GM12878 (cell line): ENCODE data around the gene TBX10. TPM values are rescaled to one million over a fixed set of nuclear protein-coding genes. Genes with fewer than 3 reads are reported as not detected.
A peak's percentile ranks its signal among the peaks of the same experiment; 100 is the strongest.

Source experiments
- ATAC-seq: fragments of 200-7000 bp; cut with Tn5 transposase; 3 replicates; pipeline ENCODE4 v1.9.1; 2020; ENCODE audit warnings: mild to moderate bottlenecking, moderate library complexity
- BruUV-seq: library from RNA; stranded (reverse); fragments of 400-500 nt; replicated peaks from 2 replicates; lab custom pipeline; 2021; lab: Mats Ljungman, UMichigan
- CTCF ChIA-PET: fragments of 300-600 bp; sonication (Branson Sonifier 250); formaldehyde crosslinking; extraction: SDS; loops from one replicate; lab custom pipeline; 2021; ENCODE audit warnings: inconsistent platforms; lab: Yijun Ruan, JAX
- POLR2A ChIA-PET: fragments of 350-600 bp; formaldehyde crosslinking; extraction: SDS; loops from one replicate; lab custom pipeline; 2021; ENCODE audit warnings: inconsistent platforms; lab: Charles Lee
- RAD21 ChIA-PET: fragments of 300-600 bp; sonication (Branson Sonifier 250); formaldehyde crosslinking; loops from one replicate; lab custom pipeline; 2023; ENCODE audit warnings: antibody characterized with exemption; ENCODE audit not compliant: unreplicated experiment; lab: Charles Lee
- SMC1A ChIA-PET: fragments of 300-600 bp; sonication (Branson Sonifier 250); formaldehyde crosslinking; loops from one replicate; lab custom pipeline; 2023; ENCODE audit not compliant: unreplicated experiment, uncharacterized antibody; lab: Charles Lee
- DNase-seq: peaks from one replicate; pipeline ENCODE4 v3.0.0-alpha.2; 2011; ENCODE audit warnings: low read depth, low spot score
- FAIRE-seq: peaks from 3 replicates; lab custom pipeline; 2011; peaks lifted over from hg19 to GRCh38; lab: Jason Lieb, UNC
- H2AFZ ChIP-seq: 2 replicates; pipeline ENCODE4 v1.6.0; 2011; ENCODE audit warnings: low read depth, low read length, control low read depth; ENCODE audit not compliant: control insufficient read depth
- H3K27ac ChIP-seq: 2 replicates; pipeline ENCODE4 v1.5.1; 2011; ENCODE audit warnings: control low read depth; ENCODE audit not compliant: control insufficient read depth, insufficient read depth
- H3K27me3 ChIP-seq, 2 experiments: replicated peaks in 1 of 2; 2 replicates each; pipeline versions ENCODE4 v1.6.0 to v1.6.1; 2011; ENCODE audit warnings: low read length in 1 of 2; ENCODE audit not compliant: control insufficient read depth in 2 of 2, insufficient read depth in 2 of 2
- H3K36me3 ChIP-seq, 2 experiments: 2 replicates each; pipeline ENCODE4 v1.5.1; 2011; ENCODE audit warnings: low read length in 1 of 2; ENCODE audit not compliant: control insufficient read depth in 2 of 2, insufficient read depth in 2 of 2
- H3K4me1 ChIP-seq: 2 replicates; pipeline ENCODE4 v1.6.1; 2011; ENCODE audit warnings: mild to moderate bottlenecking, low read length, moderate library complexity, mixed read lengths; ENCODE audit not compliant: control insufficient read depth, insufficient read depth
- H3K4me2 ChIP-seq: 2 replicates; pipeline ENCODE4 v1.6.0; 2011; ENCODE audit warnings: control low read depth; ENCODE audit not compliant: control insufficient read depth, insufficient read depth
- H3K4me3 ChIP-seq: fragments of 200-600 bp; sonication (generic); 2 replicates; pipeline ENCODE4 v1.5.1; 2016
- H3K79me2 ChIP-seq: 2 replicates; pipeline ENCODE4 v1.6.0; 2011; ENCODE audit warnings: low read length; ENCODE audit not compliant: control insufficient read depth, insufficient read depth
- H3K9ac ChIP-seq: 2 replicates; pipeline ENCODE4 v1.8.0; 2011; ENCODE audit warnings: low read length, control low read depth, mixed read lengths; ENCODE audit not compliant: control insufficient read depth, insufficient read depth
- H3K9me3 ChIP-seq: replicated peaks from 3 replicates; pipeline ENCODE4 v1.5.1; 2011; ENCODE audit warnings: mild to moderate bottlenecking, low read length; ENCODE audit not compliant: control insufficient read depth, insufficient read depth
- H4K20me1 ChIP-seq: 2 replicates; pipeline ENCODE4 v1.6.0; 2011; ENCODE audit not compliant: control insufficient read depth, insufficient read depth
- ATF2 ChIP-seq: IDR thresholded peaks from 2 replicates; pipeline ENCODE4 v1.6.1; 2012; ENCODE audit warnings: low read length, inconsistent platforms
- ATF7 ChIP-seq: fragments of 450-650 bp; IDR thresholded peaks from 2 replicates; pipeline ENCODE4 v1.6.1; 2016; ENCODE audit warnings: low read depth, mild to moderate bottlenecking
- BHLHE40 ChIP-seq, 2 experiments: fragments of 450-650 bp in 1 of 2; IDR thresholded peaks; 2 replicates each; pipeline ENCODE4 v1.6.1; 2011 to 2017; ENCODE audit warnings: low read depth in 2 of 2, borderline replicate concordance in 1 of 2, improper control_type of control experiment in 1 of 2, low read length in 1 of 2, mild to moderate bottlenecking in 1 of 2
- BRCA1 ChIP-seq: IDR thresholded peaks from 2 replicates; pipeline ENCODE4 v1.6.1; 2011; ENCODE audit warnings: low read depth, low read length, improper control_type of control experiment
- CHD4 ChIP-seq: fragments of 200-600 bp; sonication (generic); IDR thresholded peaks from 2 replicates; pipeline ENCODE4 v1.6.1; 2016; ENCODE audit warnings: mild to moderate bottlenecking
- CTCF ChIP-seq, 3 experiments: IDR thresholded peaks in 2 of 3; conservative IDR thresholded peaks in 1 of 3; 2 replicates each; pipeline ENCODE4 v1.5.1; 2011; ENCODE audit warnings: low read depth in 3 of 3, low read length in 3 of 3, mild to moderate bottlenecking in 3 of 3, control low read depth in 2 of 3, moderate library complexity in 2 of 3, inconsistent platforms in 1 of 3, mixed read lengths in 1 of 3; ENCODE audit not compliant: control insufficient read depth in 2 of 3, insufficient read depth in 1 of 3; ENCODE audit errors: extremely low read depth in 1 of 3
- IRF4 ChIP-seq: IDR thresholded peaks from 2 replicates; pipeline ENCODE4 v1.6.1; 2011; ENCODE audit warnings: low read depth, low read length
- MTA2 ChIP-seq: fragments of 450-650 bp; IDR thresholded peaks from 2 replicates; pipeline ENCODE4 v1.6.1; 2016; ENCODE audit warnings: low read depth, mild to moderate bottlenecking, moderate library complexity
- NFXL1 ChIP-seq: fragments of 450-650 bp; IDR thresholded peaks from 2 replicates; pipeline ENCODE4 v1.6.1; 2017; ENCODE audit warnings: antibody characterized with exemption, mild to moderate bottlenecking, borderline replicate concordance
- PAX8 ChIP-seq: fragments of 450-650 bp; IDR thresholded peaks from 2 replicates; pipeline ENCODE4 v1.6.1; 2017; ENCODE audit warnings: mild to moderate bottlenecking, moderate library complexity
- RAD21 ChIP-seq: IDR thresholded peaks from 2 replicates; pipeline ENCODE4 v1.6.1; 2011; ENCODE audit warnings: mild to moderate bottlenecking, low read depth, low read length, moderate library complexity; ENCODE audit not compliant: insufficient read depth
- RUNX3 ChIP-seq: IDR thresholded peaks from 2 replicates; pipeline ENCODE4 v1.6.1; 2012; ENCODE audit warnings: low read length, inconsistent platforms
- SMC3 ChIP-seq: IDR thresholded peaks from 2 replicates; pipeline ENCODE4 v1.6.1; 2011; ENCODE audit warnings: low read length, improper control_type of control experiment, borderline replicate concordance
- SRF ChIP-seq, 2 experiments: IDR thresholded peaks; 2 replicates each; pipeline ENCODE4 v1.6.1; 2011; ENCODE audit warnings: low read depth in 2 of 2, low read length in 2 of 2, mild to moderate bottlenecking in 1 of 2, moderate library complexity in 1 of 2
- ZNF24 ChIP-seq: fragments of 450-650 bp; IDR thresholded peaks from 2 replicates; pipeline ENCODE4 v1.6.1; 2017; ENCODE audit warnings: antibody characterized with exemption, mild to moderate bottlenecking
- ZSCAN29 ChIP-seq: fragments of 450-650 bp; IDR thresholded peaks from 2 replicates; pipeline ENCODE4 v1.6.1; 2017; ENCODE audit warnings: mild to moderate bottlenecking, moderate library complexity
- WGBS: methylation state at CpG from one replicate; pipeline ENCODE4 v1.1.6; 2016; ENCODE audit warnings: low lambda C conversion rate; ENCODE audit not compliant: insufficient replicate concordance, insufficient coverage; ENCODE audit errors: missing lambda C conversion rate; 5-methylcytosine and 5-hydroxymethylcytosine counted together
- in situ Hi-C: fragments of 300-500 bp; cut with MboI; formaldehyde crosslinking; loops from 9 replicates; pipeline ENCODE4 v1.14.3; 2018; ENCODE audit warnings: mixed read lengths
- intact Hi-C: fragments of 100-400 bp; cut with micrococcal nuclease; formaldehyde crosslinking; loops from one replicate; pipeline ENCODE4 v1.14.2; 2022; ENCODE audit not compliant: unreplicated experiment
- polyA plus RNA-seq, 11 experiments: library from polyadenylated mRNA; depleted of rRNA in 4 of 11; unstranded in 6 of 11; stranded (reverse) in 5 of 11; fragments of >200 nt; fragmentation: Nextera tagmentation in 4 of 11; fragmentation: Illumina TruSeq in 1 of 11; extraction: Ambion mirVana in 4 of 11; extraction: Trizol in 1 of 11; gene quantifications; 1 replicate in 1 of 11; 2 replicates in 10 of 11; pipeline versions ENCODE4 v1.2.1 to v1.2.3, GENCODE V29; 2011 to 2016; ENCODE audit warnings: inconsistent platforms in 2 of 11, missing spikeins in 2 of 11, low read depth in 1 of 11
- total RNA-seq, 4 experiments: library from RNA; depleted of rRNA in 3 of 4; stranded (reverse); fragments of >200 nt in 3 of 4; fragmentation: Illumina TruSeq in 1 of 4; extraction: Trizol in 1 of 4; gene quantifications; 2 replicates each; pipeline versions ENCODE4 v1.2.1 to v1.2.3, GENCODE V29; 2013 to 2021

The TBX10 gene
- total and polyA plus RNA-seq, 10 of the 15 experiments (the other 5 are each of a cell fraction or from before 2014, with no cell fraction given): 0.10 to 0.44 (median 0.20) TPM; not detected in 4

GRCh38 chr11:67645521-67646461 is 6.2 kb upstream of the TBX10 start:
- intact Hi-C loops: no loop called here
- Histone ChIP-seq H3K79me2 (no peaks in the 10 kb centered on the region), H3K4me3 (no peak overlapping the region), H3K4me2 (peak overlapping the region; percentile 58), H3K36me3 (no peaks in the 10 kb centered on the region), H2AFZ (peak overlapping the region; percentile 41; the same call in 1 of the 2 replicates), H3K27ac (peak overlapping the region; percentile 50), H4K20me1 (no peaks in the 10 kb centered on the region), H3K9ac (no peak overlapping the region), H3K27me3 (no peaks in the 10 kb centered on the region), H3K9me3 (peaks cover 3% of the 10 kb centered on the region; the same call in 2 of the 3 replicates), H3K4me1 (peaks cover 61% of the 10 kb centered on the region)
- WGBS: 57% methylated on average over 23 of the region's 24 CpGs
- no TSS peak for BruUV-seq
- ChIA-PET SMC1A (interaction anchor here (1.3 to 6.2 kb wide), 6 partner anchors 10 to 87 kb away, joined by 3 to 69 read pairs (median 4); no protein-coding TSS in a partner anchor), POLR2A (interaction anchor here (0.5 to 1.4 kb wide), 7 partner anchors 10 to 805 kb away, joined by 3 to 9 read pairs (median 3); no protein-coding TSS in a partner anchor), CTCF (interaction anchor here (0.6 to 8.4 kb wide), 10 partner anchors 12 to 282 kb away, joined by 3 to 132 read pairs (median 5); partner anchors contain the start of gene NUDT8), RAD21 (interaction anchor here (1.3 to 5.6 kb wide), 4 partner anchors 14 to 69 kb away, joined by 4 to 49 read pairs (median 12); partner anchors contain the start of genes GSTP1 and NUDT8)
- peak; percentile 23 for FAIRE-seq
- TF ChIP-seq SMC3: peak; percentile 19; the same call in 1 of the 2 replicates
- TF ChIP-seq BRCA1: no peak
- no peak for TF ChIP-seq PAX8
- TF ChIP-seq IRF4: no peak
- no peak for TF ChIP-seq RUNX3
- no peak for TF ChIP-seq SRF (IDR thresholded peaks at IDR 0.05; ENCODE audit: low read depth in 2 of 2, low read length in 2 of 2)
- TF ChIP-seq CHD4: no peak
- no peak for TF ChIP-seq ZSCAN29
- no peak for TF ChIP-seq ATF2
- no peak for TF ChIP-seq MTA2
- TF ChIP-seq ATF7: no peak
- no peak for TF ChIP-seq NFXL1
- TF ChIP-seq RAD21: peak; percentile 64
- no peak for TF ChIP-seq BHLHE40 (IDR thresholded peaks at IDR 0.05; ENCODE audit: borderline replicate concordance in 1 of 2, low read depth in 2 of 2, low read length in 1 of 2)
- peak in 1 of 3 experiments; percentile 30; a peak in 1 of 6 replicates for TF ChIP-seq CTCF (IDR thresholded peaks at IDR 0.05 in 2 of 3, conservative IDR thresholded peaks at IDR 0.05 in 1 of 3; ENCODE audit: control insufficient read depth in 2 of 3, extremely low read depth in 1 of 3, insufficient read depth in 1 of 3, low read depth in 3 of 3, low read length in 3 of 3)
- TF ChIP-seq ZNF24: no peak
- in situ Hi-C loops: no loop called here
- no peak for DNase-seq
- peak; percentile 44 for ATAC-seq
